ENCODE results near the gene TMEM114.
A peak's percentile ranks its signal among the peaks of the same experiment; 100 is the strongest.

Gene TMEM114

GRCh38 chr16:8611122-8611521 is 20.8 kb upstream of the TMEM114 start:
- no peak for DNase-seq

GRCh38 chr16:8607214-8607613 is 16.9 kb upstream of the TMEM114 start:
- no peak for DNase-seq

- DNase-seq: no peak
Observed at GRCh38 chr16:8605554-8605953, 15.2 kb upstream of the TMEM114 start.

- no peak for DNase-seq
Observed at GRCh38 chr16:8600144-8600775, 9.9 kb upstream of the TMEM114 start.

- no peak for DNase-seq
Observed at GRCh38 chr16:8596581-8596980, 6.3 kb upstream of the TMEM114 start.

GRCh38 chr16:8595783-8596182 is 5.5 kb upstream of the TMEM114 start:
- no peak for DNase-seq

- DNase-seq: no peak
Observed at GRCh38 chr16:8594149-8594666, 3.9 kb upstream of the TMEM114 start.

GRCh38 chr16:8591451-8591850 is 1.1 kb upstream of the TMEM114 start:
- no peak for DNase-seq

- no peak for DNase-seq
Observed at GRCh38 chr16:8590811-8591210, 500 bp upstream of the TMEM114 start.

GRCh38 chr16:8589057-8589899 is 1.0 kb downstream of the TMEM114 start:
- no peak for DNase-seq

- DNase-seq: no peak
Observed at GRCh38 chr16:8588682-8589056, 1.6 kb downstream of the TMEM114 start.

GRCh38 chr16:8587065-8587464 is 3.2 kb downstream of the TMEM114 start:
- DNase-seq: no peak

GRCh38 chr16:8585857-8586256 is 4.5 kb downstream of the TMEM114 start:
- DNase-seq: no peak

- DNase-seq: peak; percentile 25
Observed at GRCh38 chr16:8585041-8585440, 5.3 kb downstream of the TMEM114 start.

GRCh38 chr16:8583732-8584131 is 6.6 kb downstream of the TMEM114 start:
- no peak for DNase-seq

- DNase-seq: no peak
Observed at GRCh38 chr16:8583199-8583598, 7.1 kb downstream of the TMEM114 start.

- no peak for DNase-seq
Observed at GRCh38 chr16:8581831-8582580, 8.3 kb downstream of the TMEM114 start.

- no peak for DNase-seq
Observed at GRCh38 chr16:8579559-8579958, 10.8 kb downstream of the TMEM114 start.

- no peak for DNase-seq
Observed at GRCh38 chr16:8577678-8578304, 12.5 kb downstream of the TMEM114 start.

GRCh38 chr16:8576141-8577004 is 13.9 kb downstream of the TMEM114 start:
- no peak for DNase-seq

GRCh38 chr16:8575399-8575798 is 14.9 kb downstream of the TMEM114 start:
- no peak for DNase-seq
